Measurements from ENCODE around the gene BBS10. TPM values are rescaled to one million over a fixed set of nuclear protein-coding genes. Genes with fewer than 3 reads are reported as not detected.
A peak's percentile ranks its signal among the peaks of the same experiment; 100 is the strongest.

The BBS10 gene
- total RNA-seq (1 to 10 TPM; 3.1 to 8.3 (median 7.3) TPM), total RNA-seq (4.3 to 29.1 (median 13.1) reads per million in 29 experiments)
- total RNA-seq (2013) = 10.5 TPM

DNA sequence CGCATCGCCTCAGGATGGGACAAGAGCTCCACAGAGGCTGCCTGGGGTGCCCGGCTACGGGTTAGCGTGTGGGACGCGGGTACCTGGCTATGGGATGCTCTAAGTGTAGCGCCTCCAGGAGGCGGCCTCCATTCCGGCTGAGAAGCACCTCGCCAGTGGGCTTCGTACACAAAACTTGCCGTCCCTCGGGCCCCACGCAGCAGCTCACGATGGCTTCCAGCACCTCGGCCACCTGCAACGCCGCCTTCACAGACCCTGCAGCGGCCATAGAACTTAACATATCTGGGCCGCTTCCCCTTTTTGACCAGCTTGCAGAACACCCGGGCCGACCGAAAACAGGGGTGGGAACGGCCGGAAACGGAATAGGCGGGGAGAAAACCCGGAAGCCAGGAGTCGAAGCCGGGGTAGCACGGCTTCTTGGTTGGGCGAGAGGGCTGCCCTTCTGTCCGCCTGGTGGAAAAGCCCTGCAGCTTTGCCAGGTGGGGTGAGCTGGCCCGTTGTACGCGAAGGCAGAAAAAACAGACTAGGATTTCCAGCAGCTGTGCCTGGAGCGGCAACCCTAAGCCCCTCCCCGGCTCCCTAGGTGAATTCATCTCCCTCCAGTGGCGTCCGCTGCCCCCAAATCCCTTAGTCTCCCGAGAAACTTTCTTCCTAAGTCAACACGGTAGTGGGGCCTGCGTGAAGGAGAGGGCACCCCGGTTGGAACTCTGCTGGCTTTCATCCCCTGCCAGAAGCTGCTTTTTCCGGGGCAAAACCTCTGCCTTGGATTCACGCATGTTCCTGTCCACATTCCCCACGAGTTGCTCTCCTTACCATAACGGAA, at the start of gene BBS10:
BBS10 (minus strand) TSS at position 337 of the 823 bp plus-strand sequence; CDS start at position 280, 57 bp downstream.
- no peaks in the 10 kb centered on the region for H3K36me3 ChIP-seq (ENCODE audit: control insufficient read depth in 2 of 2, extremely low read depth in 1 of 2, insufficient read depth in 1 of 2, low read length in 1 of 2)
- H3K4me3 ChIP-seq (ENCODE audit: control insufficient read depth in 1 of 2, extremely low read depth in 1 of 2, low read length in 1 of 2) = peak within 1 kb of the TSS; percentile 76 to 89
- H3K4me1 ChIP-seq (ENCODE audit: control insufficient read depth in 1 of 2, extremely low read depth in 1 of 2, insufficient read depth in 2 of 2, low read length in 2 of 2) = peaks cover 14 to 16% of the 10 kb centered on the region in 2 experiments
- Mint-ChIP-seq H3K9me3 (no peaks in the 10 kb centered on the region), H3K4me3 (peak within 1 kb of the TSS; percentile 91 to 94 (median 93)), H3K4me1 (peaks cover 27 to 32% (median 29%) of the 10 kb centered on the region in 3 donors), H3K27me3 (no peaks in the 10 kb centered on the region), H3K36me3 (no peaks in the 10 kb centered on the region), H3K27ac (peak within 1 kb of the TSS; percentile 92 to 94)
- ChIA-PET CTCF (interaction anchor here (0.6 to 1.5 kb wide), 8 partner anchors 10 to 957 kb away, joined by 3 to 6 read pairs (median 4); partner anchors contain the start of gene GLIPR1L2 (in 1 of the 2)), POLR2A (interaction anchor here (0.5 to 1.1 kb wide), 4 partner anchors 10 to 837 kb away, joined by 3 to 4 read pairs (median 4); no protein-coding TSS in a partner anchor)
- H3K27ac ChIP-seq (ENCODE audit: low read length) = peak within 1 kb of the TSS; percentile 91
- WGBS (ENCODE audit: insufficient coverage) = under 1% methylated on average over 43 of the region's 49 CpGs
- DNase-seq = peak; percentile 63 to 93 (median 84)
- peaks cover 0 to 3% of the 10 kb centered on the region in 2 experiments for H3K27me3 ChIP-seq (replicated peaks in 1 of 2; ENCODE audit: control insufficient read depth in 2 of 2, extremely low read depth in 1 of 2, insufficient read depth in 2 of 2, low read length in 1 of 2)
- no peaks in the 10 kb centered on the region for H3K9me3 ChIP-seq
- peak; percentile 97 to 99 (median 99) for ATAC-seq (replicated peaks in 1 of 4)

- no CpG with 5 or more reads among the region's 1 CpG for WGBS (ENCODE audit: insufficient coverage)
- ATAC-seq (replicated peaks in 1 of 4) (no peak), DNase-seq (no peak)
- Histone ChIP-seq H3K27ac (ENCODE audit: low read length) (no peak overlapping the region), H3K27me3 (replicated peaks in 1 of 2; ENCODE audit: control insufficient read depth in 2 of 2, extremely low read depth in 1 of 2, insufficient read depth in 2 of 2, low read length in 1 of 2) (no peaks in the 10 kb centered on the region), H3K4me1 (ENCODE audit: control insufficient read depth in 1 of 2, extremely low read depth in 1 of 2, insufficient read depth in 2 of 2, low read length in 2 of 2) (no peaks in the 10 kb centered on the region), H3K9me3 (no peaks in the 10 kb centered on the region), H3K4me3 (ENCODE audit: control insufficient read depth in 1 of 2, extremely low read depth in 1 of 2, low read length in 1 of 2) (no peak overlapping the region), H3K36me3 (ENCODE audit: control insufficient read depth in 2 of 2, extremely low read depth in 1 of 2, insufficient read depth in 1 of 2, low read length in 1 of 2) (peaks cover 3 to 46% of the 10 kb centered on the region in 2 donors)
- peaks cover 59% of the 10 kb centered on the region for H3K36me3 Mint-ChIP-seq
- no peaks in the 10 kb centered on the region for H3K27me3 Mint-ChIP-seq
- ChIA-PET POLR2A (no interaction called here), CTCF (no interaction called here)
- H3K27ac Mint-ChIP-seq = no peak overlapping the region
- H3K4me1 Mint-ChIP-seq = no peaks in the 10 kb centered on the region
- H3K9me3 Mint-ChIP-seq = no peaks in the 10 kb centered on the region
- H3K4me3 Mint-ChIP-seq = no peak overlapping the region
Observed at GRCh38 chr12:76391461-76391860, 43.2 kb upstream of the BBS10 start.

GRCh38 chr12:76387614-76388013, 39.4 kb upstream of the BBS10 start:
- 100% methylated on average over 1 of the region's 2 CpGs for WGBS (ENCODE audit: insufficient coverage)
- Histone ChIP-seq H3K4me1 (ENCODE audit: control insufficient read depth in 1 of 2, extremely low read depth in 1 of 2, insufficient read depth in 2 of 2, low read length in 2 of 2) (no peaks in the 10 kb centered on the region), H3K9me3 (no peaks in the 10 kb centered on the region), H3K27me3 (replicated peaks in 1 of 2; ENCODE audit: control insufficient read depth in 2 of 2, extremely low read depth in 1 of 2, insufficient read depth in 2 of 2, low read length in 1 of 2) (no peaks in the 10 kb centered on the region), H3K27ac (ENCODE audit: low read length) (no peak overlapping the region), H3K36me3 (ENCODE audit: control insufficient read depth in 2 of 2, extremely low read depth in 1 of 2, insufficient read depth in 1 of 2, low read length in 1 of 2) (peaks cover 3 to 57% of the 10 kb centered on the region in 2 donors), H3K4me3 (ENCODE audit: control insufficient read depth in 1 of 2, extremely low read depth in 1 of 2, low read length in 1 of 2) (no peak overlapping the region)
- DNase-seq (no peak), ATAC-seq (replicated peaks in 1 of 4) (no peak)
- Mint-ChIP-seq H3K27me3 (no peaks in the 10 kb centered on the region), H3K4me1 (no peaks in the 10 kb centered on the region), H3K36me3 (peaks cover 60% of the 10 kb centered on the region), H3K4me3 (no peak overlapping the region), H3K27ac (no peak overlapping the region), H3K9me3 (no peaks in the 10 kb centered on the region)
- ChIA-PET POLR2A (no interaction called here), CTCF (no interaction called here)

- H3K4me3 ChIP-seq (ENCODE audit: control insufficient read depth in 1 of 2, extremely low read depth in 1 of 2, low read length in 1 of 2) = no peak overlapping the region
- WGBS (ENCODE audit: insufficient coverage) = 100% methylated on average over 2 of the region's 2 CpGs
- H3K27me3 ChIP-seq (replicated peaks in 1 of 2; ENCODE audit: control insufficient read depth in 2 of 2, extremely low read depth in 1 of 2, insufficient read depth in 2 of 2, low read length in 1 of 2) = no peaks in the 10 kb centered on the region
- CTCF ChIA-PET = interaction anchor here in 1 of 2 donors (0.6 kb wide), 1 partner anchor 172 kb away, joined by 3 read pairs; no protein-coding TSS in a partner anchor
- H3K27ac Mint-ChIP-seq = no peak overlapping the region
- no peaks in the 10 kb centered on the region for H3K27me3 Mint-ChIP-seq
- ATAC-seq (replicated peaks in 1 of 4) = no peak
- H3K4me1 ChIP-seq (ENCODE audit: control insufficient read depth in 1 of 2, extremely low read depth in 1 of 2, insufficient read depth in 2 of 2, low read length in 2 of 2) = no peaks in the 10 kb centered on the region
- H3K9me3 ChIP-seq = no peaks in the 10 kb centered on the region
- H3K4me3 Mint-ChIP-seq = no peak overlapping the region
- no peak overlapping the region for H3K27ac ChIP-seq (ENCODE audit: low read length)
- POLR2A ChIA-PET = interaction anchor here in 1 of 2 donors (0.6 kb wide), 1 partner anchor 28 kb away, joined by 3 read pairs; no protein-coding TSS in a partner anchor
- H3K4me1 Mint-ChIP-seq = no peaks in the 10 kb centered on the region
- no peak for DNase-seq
- H3K9me3 Mint-ChIP-seq = no peaks in the 10 kb centered on the region
- H3K36me3 Mint-ChIP-seq = peaks cover 44% of the 10 kb centered on the region
- peaks cover 9 to 45% of the 10 kb centered on the region in 2 donors for H3K36me3 ChIP-seq (ENCODE audit: control insufficient read depth in 2 of 2, extremely low read depth in 1 of 2, insufficient read depth in 1 of 2, low read length in 1 of 2)
Observed at GRCh38 chr12:76384560-76384959, 36.3 kb upstream of the BBS10 start.

DNA sequence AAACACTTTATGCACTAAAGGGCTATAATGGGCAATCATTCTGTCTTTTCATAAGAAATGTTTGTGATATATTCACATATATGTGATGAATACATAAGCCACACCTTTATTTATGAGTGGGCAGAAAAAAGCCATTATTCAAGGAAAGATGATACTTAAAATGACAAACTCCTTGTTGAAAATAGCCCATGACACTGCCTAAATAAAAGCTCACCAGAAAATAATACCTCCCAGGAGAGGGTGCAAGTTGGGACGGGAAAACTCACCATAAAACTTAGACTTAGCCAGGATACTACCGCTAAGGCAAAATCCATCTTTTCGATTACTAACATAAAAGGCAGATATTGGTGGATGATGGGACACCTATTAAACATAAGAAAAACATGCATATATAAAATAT, 35.8 kb upstream of the BBS10 start:
- ChIA-PET CTCF (no interaction called here), POLR2A (no interaction called here)
- ATAC-seq (replicated peaks in 1 of 4) (no peak), DNase-seq (no peak)
- no peaks in the 10 kb centered on the region for H3K4me1 Mint-ChIP-seq
- no peaks in the 10 kb centered on the region for H3K4me1 ChIP-seq (ENCODE audit: control insufficient read depth in 1 of 2, extremely low read depth in 1 of 2, insufficient read depth in 2 of 2, low read length in 2 of 2)
- no peak overlapping the region for H3K4me3 Mint-ChIP-seq
- H3K27me3 ChIP-seq (replicated peaks in 1 of 2; ENCODE audit: control insufficient read depth in 2 of 2, extremely low read depth in 1 of 2, insufficient read depth in 2 of 2, low read length in 1 of 2) = no peaks in the 10 kb centered on the region
- WGBS (ENCODE audit: insufficient coverage) = no CpG with 5 or more reads among the region's 3 CpGs
- no peak overlapping the region for H3K4me3 ChIP-seq (ENCODE audit: control insufficient read depth in 1 of 2, extremely low read depth in 1 of 2, low read length in 1 of 2)
- peaks cover 9 to 42% of the 10 kb centered on the region in 2 donors for H3K36me3 ChIP-seq (ENCODE audit: control insufficient read depth in 2 of 2, extremely low read depth in 1 of 2, insufficient read depth in 1 of 2, low read length in 1 of 2)
- peak overlapping the region in 1 of 2 donors; percentile 18 for H3K27ac Mint-ChIP-seq
- H3K9me3 ChIP-seq = no peaks in the 10 kb centered on the region
- H3K36me3 Mint-ChIP-seq = peaks cover 43% of the 10 kb centered on the region
- H3K27ac ChIP-seq (ENCODE audit: low read length) = no peak overlapping the region
- H3K27me3 Mint-ChIP-seq = no peaks in the 10 kb centered on the region
- H3K9me3 Mint-ChIP-seq = no peaks in the 10 kb centered on the region

GRCh38 chr12:76379261-76379660, 31.0 kb upstream of the BBS10 start:
- H3K9me3 ChIP-seq = no peaks in the 10 kb centered on the region
- H3K27me3 ChIP-seq (replicated peaks in 1 of 2; ENCODE audit: control insufficient read depth in 2 of 2, extremely low read depth in 1 of 2, insufficient read depth in 2 of 2, low read length in 1 of 2) = no peaks in the 10 kb centered on the region
- DNase-seq (no peak), ATAC-seq (replicated peaks in 1 of 4) (no peak)
- H3K4me3 ChIP-seq (ENCODE audit: control insufficient read depth in 1 of 2, extremely low read depth in 1 of 2, low read length in 1 of 2) = no peak overlapping the region
- Mint-ChIP-seq H3K4me1 (no peaks in the 10 kb centered on the region), H3K4me3 (no peak overlapping the region), H3K27me3 (no peaks in the 10 kb centered on the region), H3K36me3 (peaks cover 51% of the 10 kb centered on the region), H3K9me3 (no peaks in the 10 kb centered on the region), H3K27ac (peak overlapping the region in 1 of 2 donors; percentile 48)
- H3K27ac ChIP-seq (ENCODE audit: low read length) = no peak overlapping the region
- H3K4me1 ChIP-seq (ENCODE audit: control insufficient read depth in 1 of 2, extremely low read depth in 1 of 2, insufficient read depth in 2 of 2, low read length in 2 of 2) = no peaks in the 10 kb centered on the region
- POLR2A ChIA-PET = no interaction called here
- WGBS (ENCODE audit: insufficient coverage) = no CpG with 5 or more reads among the region's 1 CpG
- H3K36me3 ChIP-seq (ENCODE audit: control insufficient read depth in 2 of 2, extremely low read depth in 1 of 2, insufficient read depth in 1 of 2, low read length in 1 of 2) = peaks cover 8 to 42% of the 10 kb centered on the region in 2 donors
- CTCF ChIA-PET = interaction anchor here in 1 of 2 donors (1.6 kb wide), 1 partner anchor 24 kb away, joined by 3 read pairs; no protein-coding TSS in a partner anchor

Measured in T-cell (primary cell).